H1 (cell line): Measurements from ENCODE around the gene MED16. TPM values are rescaled to one million over a fixed set of nuclear protein-coding genes. Genes with fewer than 3 reads are reported as not detected.

Experiments
- ATF2 ChIP-seq: IDR thresholded peaks from 2 replicates; pipeline ENCODE4 v1.6.1; 2012; ENCODE audit warnings: low read length, inconsistent platforms
- HDAC6 ChIP-seq: IDR thresholded peaks from one replicate; pipeline ENCODE4 v1.7.1; 2012; ENCODE audit warnings: low read depth, mild to moderate bottlenecking, inconsistent platforms, low read length, moderate library complexity
- RBBP5 ChIP-seq: IDR thresholded peaks from 2 replicates; pipeline ENCODE4 v1.7.1; 2012; ENCODE audit warnings: low read depth, mild to moderate bottlenecking, inconsistent platforms, low read length, moderate library complexity, borderline replicate concordance
- SP2 ChIP-seq: IDR thresholded peaks from 2 replicates; pipeline ENCODE4 v1.6.1; 2012; ENCODE audit warnings: mild to moderate bottlenecking, low read length, inconsistent platforms
- SP4 ChIP-seq: IDR thresholded peaks from 2 replicates; pipeline ENCODE4 v1.6.1; 2012; ENCODE audit warnings: low read length, inconsistent platforms
- polyA plus RNA-seq, 7 experiments: library from polyadenylated mRNA; depleted of rRNA in 3 of 7; stranded (reverse) in 5 of 7; unstranded in 2 of 7; fragments of >200 nt in 5 of 7; fragments of 200-250 nt in 2 of 7; gene quantifications; 1 replicate in 5 of 7; 2 replicates in 1 of 7; 4 replicates in 1 of 7; pipeline versions ENCODE4 v1.2.1 to v1.2.3, GENCODE V29; 2011 to 2013; ENCODE audit warnings: missing spikeins in 2 of 7, mixed read lengths in 2 of 7
- total RNA-seq: library from RNA; stranded (reverse); fragmentation: NEBNext Ultra II Directional; extraction: Animal tissue kit (Norgen Biotek cat#: 25700); gene quantifications from 2 replicates; pipeline ENCODE4 v1.2.1, GENCODE V29; 2021

The MED16 gene
- total and polyA plus RNA-seq, 2 of the 8 experiments (the other 6 are each of a cell fraction or from before 2014, with no cell fraction given): 51.0 to 67.2 TPM

GRCh38 chr19:939922-940321 lies 46.9 kb upstream of the MED16 start (continued):
- no peak for TF ChIP-seq RBBP5
- no peak for TF ChIP-seq SP4
- no peak for TF ChIP-seq ATF2
- TF ChIP-seq HDAC6: no peak
- no peak for TF ChIP-seq SP2
